Measurements from ENCODE around the gene TAT. TPM values are rescaled to one million over a fixed set of nuclear protein-coding genes. Genes with fewer than 3 reads are reported as not detected.

TAT gene
- total RNA-seq, 1 experiment from 2014 or later, result not detected

- Histone ChIP-seq H3K27me3 (ENCODE audit: control insufficient read depth, insufficient read depth, low read length) (no peaks in the 10 kb centered on the region), H3K36me3 (replicated peaks; ENCODE audit: control insufficient read depth, insufficient read depth, low read length) (no peaks in the 10 kb centered on the region), H3K4me3 (ENCODE audit: insufficient read depth, low read depth, low read length) (no peak overlapping the region)
- no peak for DNase-seq
Measured at GRCh38 chr16:71536752-71537499, 40.0 kb downstream of the TAT start.

- DNase-seq, result no peak
- Histone ChIP-seq H3K36me3 (replicated peaks; ENCODE audit: control insufficient read depth, insufficient read depth, low read length) (no peaks in the 10 kb centered on the region), H3K27me3 (ENCODE audit: control insufficient read depth, insufficient read depth, low read length) (no peaks in the 10 kb centered on the region), H3K4me3 (ENCODE audit: insufficient read depth, low read depth, low read length) (no peak overlapping the region)
Measured at GRCh38 chr16:71532366-71532765, 44.5 kb downstream of the TAT start.

GRCh38 chr16:71528863-71529262 is 48.0 kb downstream of the TAT start:
- no peaks in the 10 kb centered on the region for H3K36me3 ChIP-seq (replicated peaks; ENCODE audit: control insufficient read depth, insufficient read depth, low read length)
- H3K27me3 ChIP-seq (ENCODE audit: control insufficient read depth, insufficient read depth, low read length), result no peaks in the 10 kb centered on the region
- no peak for DNase-seq
- H3K4me3 ChIP-seq (ENCODE audit: insufficient read depth, low read depth, low read length), result no peak overlapping the region

- no peaks in the 10 kb centered on the region for H3K27me3 ChIP-seq (ENCODE audit: control insufficient read depth, insufficient read depth, low read length)
- H3K4me3 ChIP-seq (ENCODE audit: insufficient read depth, low read depth, low read length), result no peak overlapping the region
- no peak for DNase-seq
- H3K36me3 ChIP-seq (replicated peaks; ENCODE audit: control insufficient read depth, insufficient read depth, low read length), result no peaks in the 10 kb centered on the region
Measured at GRCh38 chr16:71528257-71528656, 48.6 kb downstream of the TAT start.

DNA sequence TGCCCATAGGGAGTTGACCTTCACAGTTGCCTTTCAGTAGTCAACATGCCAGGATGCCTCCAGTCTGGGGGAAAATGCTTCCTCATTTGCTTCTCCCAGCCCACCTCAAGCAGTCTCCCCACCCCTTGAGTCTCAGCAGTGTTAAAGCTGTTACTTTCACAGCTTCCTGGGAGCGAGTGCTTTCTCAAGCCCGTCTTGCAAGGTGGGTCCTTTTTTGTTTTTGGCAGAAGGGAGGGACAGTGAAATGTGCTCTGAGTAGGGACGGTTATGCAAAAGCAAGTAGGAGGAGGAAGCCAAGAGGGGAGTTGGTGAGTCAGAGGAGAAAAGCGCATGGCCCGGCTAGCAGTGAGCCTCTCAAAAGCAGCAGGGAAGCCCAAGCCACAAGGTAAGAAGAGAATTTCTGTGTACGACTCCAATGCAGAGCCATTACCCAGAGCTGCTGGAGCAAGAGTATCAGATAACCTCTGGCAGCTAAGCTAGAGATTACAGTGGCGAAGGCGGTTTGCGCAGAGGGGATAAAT is 50.7 kb downstream of the TAT start, which contains the start of gene CHST4:
CHST4 (plus strand) TSS at position 316 of the 521 bp plus-strand sequence. CDS start 10,252 bp downstream, outside the sequence.
- Histone ChIP-seq H3K36me3 (replicated peaks; ENCODE audit: control insufficient read depth, insufficient read depth, low read length) (no peaks in the 10 kb centered on the region), H3K4me3 (ENCODE audit: insufficient read depth, low read depth, low read length) (peak within 1 kb of the TSS; percentile 30), H3K27me3 (ENCODE audit: control insufficient read depth, insufficient read depth, low read length) (no peaks in the 10 kb centered on the region)
- peak; percentile 69 for DNase-seq

DNA sequence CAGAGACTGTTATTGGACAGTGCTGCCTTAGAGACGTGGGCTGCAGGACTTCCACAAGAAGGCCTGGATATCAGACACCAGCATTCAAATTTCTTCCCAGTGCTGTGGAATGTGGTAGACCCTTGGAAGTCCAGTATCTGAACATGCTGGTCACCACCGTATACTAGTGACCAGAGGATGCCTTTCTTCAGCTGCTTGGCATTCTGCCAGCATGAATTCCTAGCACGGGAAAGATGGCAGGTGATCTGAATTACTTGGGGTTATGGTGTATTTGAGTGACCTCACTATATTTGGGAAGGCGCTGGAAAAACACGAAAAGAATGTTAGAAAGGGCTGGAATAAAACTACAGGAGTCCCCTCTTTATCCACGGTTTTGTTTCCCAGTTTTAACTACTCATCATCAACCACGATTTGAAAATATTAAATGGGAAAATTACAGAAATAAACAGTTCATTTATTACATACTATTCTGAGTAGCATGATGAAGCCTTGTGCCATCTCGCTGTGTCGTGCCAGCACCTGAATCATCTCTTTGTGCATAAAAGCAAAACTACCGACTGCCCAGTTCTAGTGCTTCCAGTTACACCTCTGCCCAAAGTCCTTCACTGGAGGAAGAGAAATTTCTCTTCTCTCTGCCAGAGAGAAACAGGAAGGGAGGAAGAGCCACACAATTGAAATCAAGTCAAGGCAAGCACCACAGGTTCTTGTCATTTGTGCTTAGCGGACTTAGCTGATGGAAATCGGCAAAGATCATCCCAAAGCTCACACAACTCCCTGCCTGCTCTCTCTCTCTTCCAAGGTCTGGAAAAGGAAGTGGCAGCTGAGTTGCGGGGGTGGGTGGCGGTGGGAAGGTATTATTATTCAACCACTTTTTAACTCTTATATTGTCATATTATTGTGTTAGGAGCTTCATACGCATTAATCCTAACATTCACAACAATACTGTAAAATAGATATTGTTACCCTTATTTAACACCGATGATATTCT is 52.0 kb downstream of the TAT start:
- DNase-seq, result no peak
- Histone ChIP-seq H3K4me3 (ENCODE audit: insufficient read depth, low read depth, low read length) (no peak overlapping the region), H3K36me3 (replicated peaks; ENCODE audit: control insufficient read depth, insufficient read depth, low read length) (no peaks in the 10 kb centered on the region), H3K27me3 (ENCODE audit: control insufficient read depth, insufficient read depth, low read length) (no peaks in the 10 kb centered on the region)

DNA sequence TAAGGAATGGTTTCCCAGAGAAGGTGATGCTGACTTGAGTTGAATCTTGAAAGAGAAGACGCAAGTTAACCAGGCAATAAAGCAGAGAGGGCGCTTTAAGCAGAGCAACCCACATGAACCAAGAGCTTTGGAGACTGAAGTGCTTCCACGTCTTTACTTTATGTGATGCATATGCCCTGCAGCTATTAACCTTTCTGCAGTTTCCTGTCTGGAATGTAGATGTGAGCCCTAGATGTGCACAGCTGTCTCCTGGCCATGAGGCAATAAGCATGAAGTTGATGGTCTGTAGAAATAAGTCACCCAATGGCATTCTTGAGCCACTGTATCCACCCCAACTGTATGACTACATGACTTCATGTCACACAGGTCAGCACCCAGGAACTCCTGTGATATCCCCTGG is 56.3 kb downstream of the TAT start:
- Histone ChIP-seq H3K27me3 (ENCODE audit: control insufficient read depth, insufficient read depth, low read length) (no peaks in the 10 kb centered on the region), H3K4me3 (ENCODE audit: insufficient read depth, low read depth, low read length) (no peak overlapping the region), H3K36me3 (replicated peaks; ENCODE audit: control insufficient read depth, insufficient read depth, low read length) (no peaks in the 10 kb centered on the region)
- no peak for DNase-seq

Other genes starting within 250 kb of the TAT start
- gene CALB2, start 218.4 kb downstream of the TAT start, total RNA-seq (2014; rRNA removed; shearing (Covaris generic)), result 0.30 and 1.0 TPM in 2 replicates
- not detected in 2 replicates for gene TLE7, start 135.0 kb downstream of the TAT start, total RNA-seq (2014; rRNA removed; shearing (Covaris generic))
- gene ZNF23, start 114.8 kb downstream of the TAT start, total RNA-seq (2014; rRNA removed; shearing (Covaris generic)), result 9.8 and 11.5 TPM in 2 replicates
- gene ZNF19, start 87.8 kb downstream of the TAT start, total RNA-seq (2014; rRNA removed; shearing (Covaris generic)), result 1.7 and 2.6 TPM in 2 replicates
- gene CHST4, start 50.7 kb downstream of the TAT start, total RNA-seq (2014; rRNA removed; shearing (Covaris generic)), result 6.7 and 7.6 TPM in 2 replicates
- gene MARVELD3, start 49.1 kb upstream of the TAT start, total RNA-seq (2014; rRNA removed; shearing (Covaris generic)), result 3.4 and 3.8 TPM in 2 replicates
- gene PHLPP2, start 147.6 kb upstream of the TAT start, total RNA-seq (2014; rRNA removed; shearing (Covaris generic)), result 5.3 and 7.3 TPM in 2 replicates
- 36.7 and 42.5 TPM in 2 replicates for gene AP1G1, start 231.7 kb upstream of the TAT start, total RNA-seq (2014; rRNA removed; shearing (Covaris generic))

Measured in H7 (cell line).